Astrocyte (in vitro differentiated cells and primary cell): Measurements from ENCODE around the gene PIAS2.

Source experiments
- EZH2 ChIP-seq: IDR thresholded peaks from 2 replicates; pipeline ENCODE4 v1.6.1; 2012; ENCODE audit warnings: mild to moderate bottlenecking, low read length, inconsistent platforms; ENCODE audit not compliant: insufficient read depth
- TF ChIP-seq, protein P1 (sequence below): IDR thresholded peaks from 2 replicates; pipeline ENCODE4 v1.5.1; 2011; ENCODE audit warnings: low read depth, mild to moderate bottlenecking, inconsistent platforms, low read length, moderate library complexity; ENCODE audit not compliant: insufficient read depth

- TF ChIP-seq, protein P1, sequence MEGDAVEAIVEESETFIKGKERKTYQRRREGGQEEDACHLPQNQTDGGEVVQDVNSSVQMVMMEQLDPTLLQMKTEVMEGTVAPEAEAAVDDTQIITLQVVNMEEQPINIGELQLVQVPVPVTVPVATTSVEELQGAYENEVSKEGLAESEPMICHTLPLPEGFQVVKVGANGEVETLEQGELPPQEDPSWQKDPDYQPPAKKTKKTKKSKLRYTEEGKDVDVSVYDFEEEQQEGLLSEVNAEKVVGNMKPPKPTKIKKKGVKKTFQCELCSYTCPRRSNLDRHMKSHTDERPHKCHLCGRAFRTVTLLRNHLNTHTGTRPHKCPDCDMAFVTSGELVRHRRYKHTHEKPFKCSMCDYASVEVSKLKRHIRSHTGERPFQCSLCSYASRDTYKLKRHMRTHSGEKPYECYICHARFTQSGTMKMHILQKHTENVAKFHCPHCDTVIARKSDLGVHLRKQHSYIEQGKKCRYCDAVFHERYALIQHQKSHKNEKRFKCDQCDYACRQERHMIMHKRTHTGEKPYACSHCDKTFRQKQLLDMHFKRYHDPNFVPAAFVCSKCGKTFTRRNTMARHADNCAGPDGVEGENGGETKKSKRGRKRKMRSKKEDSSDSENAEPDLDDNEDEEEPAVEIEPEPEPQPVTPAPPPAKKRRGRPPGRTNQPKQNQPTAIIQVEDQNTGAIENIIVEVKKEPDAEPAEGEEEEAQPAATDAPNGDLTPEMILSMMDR = no peak
- no peak for TF ChIP-seq EZH2
Measured at GRCh38 chr18:46843372-46843771, 73.9 kb downstream of the PIAS2 start.
